SK-N-SH (cell line): ENCODE measurements around the gene SERPIND1. TPM values are rescaled to one million over a fixed set of nuclear protein-coding genes. Genes with fewer than 3 reads are reported as not detected.

Source experiments
- CTCF ChIA-PET: fragments of 300-600, 350-600 bp; formaldehyde crosslinking; extraction: SDS; loops from one replicate; lab custom pipeline; 2021; lab: Yijun Ruan, JAX
- POLR2A ChIA-PET: fragments of 350-600 bp; sonication (Branson Sonifier 250); formaldehyde crosslinking; extraction: SDS; loops from one replicate; lab custom pipeline; 2020; ENCODE audit warnings: antibody characterized with exemption, inconsistent platforms; lab: Yijun Ruan, JAX
- DNase-seq: peaks from one replicate; pipeline ENCODE4 v3.0.0; 2012
- H2AFZ ChIP-seq: fragments of 200-600 bp; sonication (generic); 2 replicates; pipeline ENCODE4 v1.8.1; 2016; ENCODE audit warnings: antibody characterized with exemption, mild to moderate bottlenecking, low read depth
- H3F3A ChIP-seq: fragments of 200-600 bp; sonication (generic); replicated peaks from 2 replicates; pipeline ENCODE3; 2016; ENCODE audit warnings: antibody characterized with exemption, mild to moderate bottlenecking; ENCODE audit not compliant: insufficient read depth
- H3K27ac ChIP-seq, 2 experiments: fragments of 200-500 bp in 1 of 2; fragments of 200-600 bp in 1 of 2; sonication (Bioruptor generic) in 1 of 2; sonication (generic), shearing (Covaris generic) in 1 of 2; 2 replicates each; pipeline versions ENCODE4 v1.5.1 to v1.6.1; 2014 to 2016; ENCODE audit warnings: low read depth in 2 of 2, inconsistent platforms in 1 of 2, low read length in 1 of 2, mild to moderate bottlenecking in 1 of 2, mixed read lengths in 1 of 2
- H3K27me3 ChIP-seq: fragments of 200-600 bp; sonication (generic), shearing (Covaris generic); 2 replicates; pipeline ENCODE4 v1.6.1; 2016; ENCODE audit warnings: mixed run types; ENCODE audit not compliant: insufficient read depth
- H3K36me3 ChIP-seq, 2 experiments: fragments of 200-500 bp in 1 of 2; fragments of 200-600 bp in 1 of 2; sonication (Bioruptor generic) in 1 of 2; sonication (generic) in 1 of 2; replicated peaks in 1 of 2; 2 replicates each; pipeline versions ENCODE3 to v1.5.1; 2014 to 2016; ENCODE audit warnings: low read length in 1 of 2, mild to moderate bottlenecking in 1 of 2; ENCODE audit not compliant: insufficient read depth in 2 of 2, control insufficient read depth in 1 of 2
- H3K4me1 ChIP-seq, 2 experiments: fragments of 200-500 bp in 1 of 2; fragments of 200-600 bp in 1 of 2; sonication (Bioruptor generic) in 1 of 2; sonication (generic), shearing (Covaris generic) in 1 of 2; 2 replicates each; pipeline versions ENCODE4 v1.5.1 to v1.6.1; 2014 to 2016; ENCODE audit warnings: low read depth in 1 of 2, low read length in 1 of 2, mixed run types in 1 of 2; ENCODE audit not compliant: insufficient read depth in 2 of 2, control insufficient read depth in 1 of 2
- H3K4me2 ChIP-seq: fragments of 200-600 bp; sonication (generic), shearing (Covaris generic); 2 replicates; pipeline ENCODE4 v1.6.1; 2017; ENCODE audit warnings: mixed run types
- H3K4me3 ChIP-seq, 2 experiments: fragments of 200-500 bp in 1 of 2; fragments of 200-600 bp in 1 of 2; sonication (Bioruptor generic) in 1 of 2; sonication (generic), shearing (Covaris generic) in 1 of 2; 2 replicates each; pipeline versions ENCODE4 v1.5.1 to v1.8.1; 2014 to 2016; ENCODE audit warnings: low read depth in 2 of 2, inconsistent platforms in 1 of 2, low read length in 1 of 2, mild to moderate bottlenecking in 1 of 2, mixed read lengths in 1 of 2, moderate library complexity in 1 of 2
- H3K79me2 ChIP-seq: fragments of 200-600 bp; sonication (generic); 2 replicates; pipeline ENCODE4 v1.8.1; 2017; ENCODE audit warnings: mild to moderate bottlenecking; ENCODE audit not compliant: insufficient read depth
- H3K9ac ChIP-seq: fragments of 200-600 bp; sonication (generic); 2 replicates; pipeline ENCODE4 v1.6.1; 2017; ENCODE audit warnings: mixed run types
- H3K9me2 ChIP-seq: fragments of 200-600 bp; sonication (generic); 2 replicates; pipeline ENCODE4 v1.6.1; 2017; ENCODE audit warnings: mixed run types
- H3K9me3 ChIP-seq: fragments of 200-600 bp; sonication (generic); 2 replicates; pipeline ENCODE4 v1.6.1; 2017; ENCODE audit warnings: mixed run types, mild to moderate bottlenecking, moderate library complexity
- H4K20me1 ChIP-seq: fragments of 200-600 bp; sonication (generic); 2 replicates; pipeline ENCODE4 v1.6.1; 2017; ENCODE audit warnings: mild to moderate bottlenecking, mixed run types; ENCODE audit not compliant: insufficient read depth
- CHD2 ChIP-seq: fragments of 150-350 bp; IDR thresholded peaks from 2 replicates; pipeline ENCODE4 v1.6.1; 2018; ENCODE audit warnings: low read length; ENCODE audit not compliant: partially characterized antibody
- EP300 ChIP-seq, 2 experiments: IDR thresholded peaks; 2 replicates each; pipeline versions ENCODE4 v1.4.0 to v1.6.1; 2012; ENCODE audit warnings: borderline replicate concordance in 1 of 2, low read depth in 1 of 2, low read length in 1 of 2
- FOSL2 ChIP-seq: IDR thresholded peaks from 2 replicates; pipeline ENCODE4 v1.4.0; 2012; ENCODE audit warnings: low read depth, mild to moderate bottlenecking, moderate library complexity, borderline replicate concordance
- FOXJ3 ChIP-seq: sonication (generic); formaldehyde crosslinking; IDR thresholded peaks from 2 replicates; pipeline ENCODE4 v1.5.1; 2020; ENCODE audit warnings: mild to moderate bottlenecking, missing genetic modification reagents
- FOXM1 ChIP-seq: IDR thresholded peaks from 2 replicates; pipeline ENCODE4 v1.4.0; 2012; ENCODE audit warnings: low read depth, mild to moderate bottlenecking
- GABPA ChIP-seq: IDR thresholded peaks from 2 replicates; pipeline ENCODE4 v1.4.0; 2012; ENCODE audit warnings: low read depth, mild to moderate bottlenecking
- JUND ChIP-seq: IDR thresholded peaks from 2 replicates; pipeline ENCODE4 v1.4.0; 2012
- MXI1 ChIP-seq: IDR thresholded peaks from 2 replicates; pipeline ENCODE4 v1.6.1; 2012; ENCODE audit warnings: mild to moderate bottlenecking, low read depth, low read length, improper control_type of control experiment
- NRF1 ChIP-seq: IDR thresholded peaks from 2 replicates; pipeline ENCODE4 v1.6.1; 2012; ENCODE audit warnings: low read depth, mild to moderate bottlenecking, low read length
- RCOR1 ChIP-seq: fragments of 150-350 bp; IDR thresholded peaks from 2 replicates; pipeline ENCODE4 v1.6.1; 2017; ENCODE audit warnings: antibody characterized with exemption, low read length
- SIN3A ChIP-seq: IDR thresholded peaks from 2 replicates; pipeline ENCODE4 v1.6.1; 2012; ENCODE audit warnings: low read depth, mild to moderate bottlenecking, low read length, moderate library complexity, borderline replicate concordance
- WGBS: methylation state at CpG from one replicate; pipeline ENCODE4 v1.1.6; 2017; ENCODE audit warnings: low lambda C conversion rate; 5-methylcytosine and 5-hydroxymethylcytosine counted together
- polyA plus RNA-seq, 3 experiments: library from polyadenylated mRNA; depleted of rRNA; stranded (reverse); fragments of >200 nt; gene quantifications; 2 replicates each; pipeline ENCODE4 v1.2.3, GENCODE V29; 2012
- TF ChIP-seq, protein P1 (sequence below): IDR thresholded peaks from 2 replicates; pipeline ENCODE4 v1.4.0; 2012; ENCODE audit warnings: low read depth, borderline replicate concordance
- TF ChIP-seq, protein P2 (sequence below): IDR thresholded peaks from 2 replicates; pipeline ENCODE4 v1.6.1; 2012; ENCODE audit warnings: mild to moderate bottlenecking, low read depth, low read length, moderate library complexity
- TF ChIP-seq, protein P3 (sequence below): IDR thresholded peaks from 2 replicates; pipeline ENCODE4 v1.4.0; 2012; ENCODE audit warnings: low read depth, borderline replicate concordance
- TF ChIP-seq, protein P4 (sequence below): IDR thresholded peaks from 2 replicates; pipeline ENCODE4; 2012

The SERPIND1 gene
- polyA plus RNA-seq, 1 of the 3 experiments (the other 2 are of a cell fraction): not detected

DNA sequence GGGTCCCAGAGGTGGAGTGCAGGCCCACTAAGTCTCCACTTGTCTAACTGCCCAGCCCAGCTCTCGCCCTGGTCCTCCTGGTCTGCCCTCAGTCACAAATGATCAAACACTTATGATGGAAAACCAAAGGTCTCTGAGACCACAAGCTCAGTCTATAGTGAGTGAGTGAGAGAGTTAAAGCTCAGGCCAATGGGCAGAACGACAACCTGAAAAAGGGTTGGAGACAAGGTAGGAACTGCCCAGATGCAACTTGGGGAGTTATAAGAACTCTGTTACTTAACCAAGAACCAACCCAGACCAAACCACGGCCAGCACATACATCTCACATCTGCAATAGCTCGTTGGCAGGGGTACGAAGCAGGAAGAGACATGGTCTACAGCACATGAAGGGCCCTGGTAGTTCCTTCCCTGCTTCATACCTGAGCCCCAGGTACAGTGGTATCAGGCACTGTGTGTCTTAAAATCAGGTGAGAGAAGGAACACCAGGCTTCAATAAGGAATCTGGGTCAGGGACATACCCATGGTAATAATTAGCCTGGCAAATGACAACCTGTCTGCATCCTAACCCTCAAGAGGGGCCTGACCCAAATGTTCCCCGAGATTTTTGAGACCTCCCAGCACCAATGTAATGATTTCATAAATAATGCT lies 35.7 kb downstream of the SERPIND1 start:
- Histone ChIP-seq H3K27me3 (no peaks in the 10 kb centered on the region), H3K36me3 (peaks cover 22 to 33% of the 10 kb centered on the region in 2 experiments), H3K4me3 (no peak overlapping the region), H3F3A (peaks cover 4% of the 10 kb centered on the region), H3K9me2 (no peaks in the 10 kb centered on the region), H3K9ac (no peak overlapping the region), H2AFZ (no peak overlapping the region), H3K27ac (no peak overlapping the region), H4K20me1 (no peaks in the 10 kb centered on the region), H3K4me2 (no peak overlapping the region), H3K9me3 (no peaks in the 10 kb centered on the region)
- POLR2A ChIA-PET: no interaction called here
- DNase-seq: no peak
- 93% methylated on average over 6 of the region's 6 CpGs for WGBS
- CTCF ChIA-PET: interaction anchor here (1.4 kb wide), 1 partner anchor 76 kb away, joined by 4 read pairs; no protein-coding TSS in a partner anchor
- TF ChIP-seq, protein P1, sequence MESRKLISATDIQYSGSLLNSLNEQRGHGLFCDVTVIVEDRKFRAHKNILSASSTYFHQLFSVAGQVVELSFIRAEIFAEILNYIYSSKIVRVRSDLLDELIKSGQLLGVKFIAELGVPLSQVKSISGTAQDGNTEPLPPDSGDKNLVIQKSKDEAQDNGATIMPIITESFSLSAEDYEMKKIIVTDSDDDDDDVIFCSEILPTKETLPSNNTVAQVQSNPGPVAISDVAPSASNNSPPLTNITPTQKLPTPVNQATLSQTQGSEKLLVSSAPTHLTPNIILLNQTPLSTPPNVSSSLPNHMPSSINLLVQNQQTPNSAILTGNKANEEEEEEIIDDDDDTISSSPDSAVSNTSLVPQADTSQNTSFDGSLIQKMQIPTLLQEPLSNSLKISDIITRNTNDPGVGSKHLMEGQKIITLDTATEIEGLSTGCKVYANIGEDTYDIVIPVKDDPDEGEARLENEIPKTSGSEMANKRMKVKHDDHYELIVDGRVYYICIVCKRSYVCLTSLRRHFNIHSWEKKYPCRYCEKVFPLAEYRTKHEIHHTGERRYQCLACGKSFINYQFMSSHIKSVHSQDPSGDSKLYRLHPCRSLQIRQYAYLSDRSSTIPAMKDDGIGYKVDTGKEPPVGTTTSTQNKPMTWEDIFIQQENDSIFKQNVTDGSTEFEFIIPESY: no peak
- no peak for TF ChIP-seq MXI1
- TF ChIP-seq FOSL2: no peak
- no peak for TF ChIP-seq EP300 (IDR thresholded peaks at IDR 0.05; ENCODE audit: borderline replicate concordance in 1 of 2, low read depth in 1 of 2, low read length in 1 of 2)
- no peak for TF ChIP-seq GABPA
- TF ChIP-seq, protein P2, sequence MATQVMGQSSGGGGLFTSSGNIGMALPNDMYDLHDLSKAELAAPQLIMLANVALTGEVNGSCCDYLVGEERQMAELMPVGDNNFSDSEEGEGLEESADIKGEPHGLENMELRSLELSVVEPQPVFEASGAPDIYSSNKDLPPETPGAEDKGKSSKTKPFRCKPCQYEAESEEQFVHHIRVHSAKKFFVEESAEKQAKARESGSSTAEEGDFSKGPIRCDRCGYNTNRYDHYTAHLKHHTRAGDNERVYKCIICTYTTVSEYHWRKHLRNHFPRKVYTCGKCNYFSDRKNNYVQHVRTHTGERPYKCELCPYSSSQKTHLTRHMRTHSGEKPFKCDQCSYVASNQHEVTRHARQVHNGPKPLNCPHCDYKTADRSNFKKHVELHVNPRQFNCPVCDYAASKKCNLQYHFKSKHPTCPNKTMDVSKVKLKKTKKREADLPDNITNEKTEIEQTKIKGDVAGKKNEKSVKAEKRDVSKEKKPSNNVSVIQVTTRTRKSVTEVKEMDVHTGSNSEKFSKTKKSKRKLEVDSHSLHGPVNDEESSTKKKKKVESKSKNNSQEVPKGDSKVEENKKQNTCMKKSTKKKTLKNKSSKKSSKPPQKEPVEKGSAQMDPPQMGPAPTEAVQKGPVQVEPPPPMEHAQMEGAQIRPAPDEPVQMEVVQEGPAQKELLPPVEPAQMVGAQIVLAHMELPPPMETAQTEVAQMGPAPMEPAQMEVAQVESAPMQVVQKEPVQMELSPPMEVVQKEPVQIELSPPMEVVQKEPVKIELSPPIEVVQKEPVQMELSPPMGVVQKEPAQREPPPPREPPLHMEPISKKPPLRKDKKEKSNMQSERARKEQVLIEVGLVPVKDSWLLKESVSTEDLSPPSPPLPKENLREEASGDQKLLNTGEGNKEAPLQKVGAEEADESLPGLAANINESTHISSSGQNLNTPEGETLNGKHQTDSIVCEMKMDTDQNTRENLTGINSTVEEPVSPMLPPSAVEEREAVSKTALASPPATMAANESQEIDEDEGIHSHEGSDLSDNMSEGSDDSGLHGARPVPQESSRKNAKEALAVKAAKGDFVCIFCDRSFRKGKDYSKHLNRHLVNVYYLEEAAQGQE: no peak
- TF ChIP-seq FOXM1: no peak
- no peak for TF ChIP-seq FOXJ3 (CRISPR knock-in tag)
- TF ChIP-seq JUND: no peak
- TF ChIP-seq RCOR1: no peak
- TF ChIP-seq CHD2: no peak
- TF ChIP-seq SIN3A: no peak
- TF ChIP-seq, protein P3, sequence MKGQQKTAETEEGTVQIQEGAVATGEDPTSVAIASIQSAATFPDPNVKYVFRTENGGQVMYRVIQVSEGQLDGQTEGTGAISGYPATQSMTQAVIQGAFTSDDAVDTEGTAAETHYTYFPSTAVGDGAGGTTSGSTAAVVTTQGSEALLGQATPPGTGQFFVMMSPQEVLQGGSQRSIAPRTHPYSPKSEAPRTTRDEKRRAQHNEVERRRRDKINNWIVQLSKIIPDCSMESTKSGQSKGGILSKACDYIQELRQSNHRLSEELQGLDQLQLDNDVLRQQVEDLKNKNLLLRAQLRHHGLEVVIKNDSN: no peak
- TF ChIP-seq, protein P4, sequence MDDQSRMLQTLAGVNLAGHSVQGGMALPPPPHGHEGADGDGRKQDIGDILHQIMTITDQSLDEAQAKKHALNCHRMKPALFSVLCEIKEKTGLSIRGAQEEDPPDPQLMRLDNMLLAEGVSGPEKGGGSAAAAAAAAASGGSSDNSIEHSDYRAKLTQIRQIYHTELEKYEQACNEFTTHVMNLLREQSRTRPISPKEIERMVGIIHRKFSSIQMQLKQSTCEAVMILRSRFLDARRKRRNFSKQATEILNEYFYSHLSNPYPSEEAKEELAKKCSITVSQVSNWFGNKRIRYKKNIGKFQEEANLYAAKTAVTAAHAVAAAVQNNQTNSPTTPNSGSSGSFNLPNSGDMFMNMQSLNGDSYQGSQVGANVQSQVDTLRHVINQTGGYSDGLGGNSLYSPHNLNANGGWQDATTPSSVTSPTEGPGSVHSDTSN: no peak
- TF ChIP-seq NRF1: no peak
- TF ChIP-seq, all 33 proteins: peak for 0
- H3K79me2 ChIP-seq: no peaks in the 10 kb centered on the region
- peaks cover 0 to 17% of the 10 kb centered on the region in 2 experiments; a peak in 1 of 4 replicates for H3K4me1 ChIP-seq
